A673 (cell line): Measurements from ENCODE around the gene ZSCAN4.

Experiments
- EZH2 ChIP-seq: fragments of 200-600 bp; sonication (generic); IDR thresholded peaks from 2 replicates; pipeline ENCODE4 v1.6.1; 2017; ENCODE audit warnings: borderline replicate concordance, low read depth, mild to moderate bottlenecking, mixed read lengths, antibody characterized with exemption, low read length; ENCODE audit not compliant: poor library complexity, severe bottlenecking
- TF ChIP-seq, protein P1 (sequence below): fragments of 300-800, 200-600 bp; sonication (generic); conservative IDR thresholded peaks from 2 replicates; pipeline ENCODE4 v1.5.1; 2017; ENCODE audit warnings: low read depth, mild to moderate bottlenecking, antibody characterized with exemption, low read length, moderate library complexity, mixed read lengths

DNA sequence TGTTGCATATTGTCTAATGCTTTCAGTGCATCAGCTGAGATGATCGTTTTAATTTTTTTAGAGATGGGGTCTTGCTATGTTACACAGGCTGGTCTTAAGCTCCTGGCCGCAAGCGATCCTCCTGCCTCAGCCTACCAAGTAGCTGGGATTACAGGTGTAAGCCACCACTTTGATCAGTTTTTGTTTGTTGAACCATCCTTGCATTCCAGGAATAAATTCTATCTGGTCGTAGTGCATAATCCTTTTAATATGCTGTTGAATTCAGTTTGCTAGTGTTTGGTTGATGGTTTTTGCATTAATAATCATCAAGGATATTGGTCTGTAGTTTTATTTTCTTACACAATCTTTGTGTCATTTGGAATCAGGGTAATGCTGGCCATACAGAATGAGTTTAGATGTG is 31.4 kb upstream of the ZSCAN4 start:
- TF ChIP-seq, protein P1, sequence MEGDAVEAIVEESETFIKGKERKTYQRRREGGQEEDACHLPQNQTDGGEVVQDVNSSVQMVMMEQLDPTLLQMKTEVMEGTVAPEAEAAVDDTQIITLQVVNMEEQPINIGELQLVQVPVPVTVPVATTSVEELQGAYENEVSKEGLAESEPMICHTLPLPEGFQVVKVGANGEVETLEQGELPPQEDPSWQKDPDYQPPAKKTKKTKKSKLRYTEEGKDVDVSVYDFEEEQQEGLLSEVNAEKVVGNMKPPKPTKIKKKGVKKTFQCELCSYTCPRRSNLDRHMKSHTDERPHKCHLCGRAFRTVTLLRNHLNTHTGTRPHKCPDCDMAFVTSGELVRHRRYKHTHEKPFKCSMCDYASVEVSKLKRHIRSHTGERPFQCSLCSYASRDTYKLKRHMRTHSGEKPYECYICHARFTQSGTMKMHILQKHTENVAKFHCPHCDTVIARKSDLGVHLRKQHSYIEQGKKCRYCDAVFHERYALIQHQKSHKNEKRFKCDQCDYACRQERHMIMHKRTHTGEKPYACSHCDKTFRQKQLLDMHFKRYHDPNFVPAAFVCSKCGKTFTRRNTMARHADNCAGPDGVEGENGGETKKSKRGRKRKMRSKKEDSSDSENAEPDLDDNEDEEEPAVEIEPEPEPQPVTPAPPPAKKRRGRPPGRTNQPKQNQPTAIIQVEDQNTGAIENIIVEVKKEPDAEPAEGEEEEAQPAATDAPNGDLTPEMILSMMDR = no peak
- TF ChIP-seq EZH2 = no peak
